H9 (cell line): Measurements from ENCODE around the gene OR52E5. TPM values are rescaled to one million over a fixed set of nuclear protein-coding genes. Genes with fewer than 3 reads are reported as not detected.

Source experiments
- DNase-seq: peaks from one replicate; pipeline ENCODE4 v3.0.0-alpha.2; 2017
- H2AFZ ChIP-seq: one replicate; pipeline ENCODE4 v1.6.1; 2013; ENCODE audit warnings: mild to moderate bottlenecking, low read length, control low read depth, moderate library complexity
- H2AK5ac ChIP-seq: 2 replicates; pipeline ENCODE4 v1.6.1; 2013; ENCODE audit warnings: low read length, control low read depth, mixed read lengths; ENCODE audit not compliant: insufficient read length
- H2BK120ac ChIP-seq: one replicate; pipeline ENCODE4 v1.6.1; 2013; ENCODE audit warnings: low read depth, mild to moderate bottlenecking, low read length, control low read depth, inconsistent platforms; ENCODE audit not compliant: poor library complexity, severe bottlenecking
- H2BK12ac ChIP-seq: 2 replicates; pipeline ENCODE4 v1.6.1; 2013; ENCODE audit warnings: low read length, control low read depth, mixed read lengths, low read depth; ENCODE audit not compliant: insufficient read length
- H2BK15ac ChIP-seq: 2 replicates; pipeline ENCODE4 v1.6.1; 2013; ENCODE audit warnings: low read depth, low read length, control low read depth
- H2BK20ac ChIP-seq: one replicate; pipeline ENCODE4 v1.6.1; 2013; ENCODE audit warnings: low read depth, mild to moderate bottlenecking, low read length, control low read depth, inconsistent platforms; ENCODE audit not compliant: poor library complexity, severe bottlenecking
- H2BK5ac ChIP-seq: 2 replicates; pipeline ENCODE4 v1.6.1; 2013; ENCODE audit warnings: low read length, control low read depth, mixed read lengths; ENCODE audit not compliant: insufficient read length
- H3K14ac ChIP-seq: 2 replicates; pipeline ENCODE4 v1.6.1; 2013; ENCODE audit warnings: low read length, control low read depth; ENCODE audit not compliant: insufficient read depth
- H3K18ac ChIP-seq: 2 replicates; pipeline ENCODE4 v1.6.1; 2013; ENCODE audit warnings: low read depth, mild to moderate bottlenecking, mixed read lengths, low read length, control low read depth; ENCODE audit not compliant: insufficient read length
- H3K23ac ChIP-seq: 2 replicates; pipeline ENCODE4 v1.6.1; 2013; ENCODE audit warnings: low read length, control low read depth, mixed read lengths, low read depth; ENCODE audit not compliant: insufficient read length
- H3K23me2 ChIP-seq: 2 replicates; pipeline ENCODE4 v1.6.1; 2013; ENCODE audit warnings: low read depth, mild to moderate bottlenecking, mixed read lengths, low read length, control low read depth; ENCODE audit not compliant: insufficient read length, poor library complexity, severe bottlenecking
- H3K27ac ChIP-seq: 2 replicates; pipeline ENCODE4 v1.5.1; 2013; ENCODE audit warnings: low read length, control low read depth, mixed read lengths, low read depth; ENCODE audit not compliant: insufficient read length
- H3K27me3 ChIP-seq: 2 replicates; pipeline ENCODE4 v1.6.1; 2013; ENCODE audit warnings: low read length, control low read depth, inconsistent platforms; ENCODE audit not compliant: insufficient read depth
- H3K4ac ChIP-seq: 2 replicates; pipeline ENCODE4 v1.6.1; 2013; ENCODE audit warnings: low read depth, mild to moderate bottlenecking, control low read depth, inconsistent platforms, low read length, moderate library complexity
- H3K4me1 ChIP-seq: 2 replicates; pipeline ENCODE4 v1.6.1; 2013; ENCODE audit warnings: low read length, control low read depth, inconsistent platforms; ENCODE audit not compliant: insufficient read depth
- H3K4me2 ChIP-seq: 2 replicates; pipeline ENCODE4 v1.6.1; 2013; ENCODE audit warnings: low read length, control low read depth, mixed read lengths; ENCODE audit not compliant: insufficient read length, insufficient read depth
- H3K56ac ChIP-seq: 2 replicates; pipeline ENCODE4 v1.6.1; 2013; ENCODE audit warnings: low read depth, mild to moderate bottlenecking, mixed read lengths, low read length, control low read depth; ENCODE audit not compliant: insufficient read length
- H3K79me1 ChIP-seq: 2 replicates; pipeline ENCODE4 v1.6.1; 2013; ENCODE audit warnings: low read depth, mild to moderate bottlenecking, moderate library complexity, low read length, control low read depth, inconsistent platforms; ENCODE audit not compliant: insufficient read depth, poor library complexity, severe bottlenecking
- H3K79me2 ChIP-seq: 2 replicates; pipeline ENCODE4 v1.6.1; 2013; ENCODE audit warnings: low read length, control low read depth, inconsistent platforms; ENCODE audit not compliant: insufficient read depth
- H3K9ac ChIP-seq: 2 replicates; pipeline ENCODE4 v1.6.1; 2013; ENCODE audit warnings: low read length, control low read depth, mixed read lengths; ENCODE audit not compliant: insufficient read length; ENCODE audit errors: extremely low read depth
- H3K9me3 ChIP-seq: one replicate; pipeline ENCODE4 v1.6.1; 2013; ENCODE audit warnings: low read depth, low read length, inconsistent platforms; ENCODE audit not compliant: control insufficient read depth
- H3T11ph ChIP-seq: one replicate; pipeline ENCODE4 v1.6.1; 2013; ENCODE audit warnings: mild to moderate bottlenecking, low read length, control low read depth, inconsistent platforms
- H4K20me1 ChIP-seq: one replicate; pipeline ENCODE4 v1.6.1; 2013; ENCODE audit not compliant: control insufficient read depth, insufficient read length, insufficient read depth
- H4K5ac ChIP-seq: 2 replicates; pipeline ENCODE4 v1.6.1; 2013; ENCODE audit warnings: low read depth, mild to moderate bottlenecking, mixed read lengths, low read length, control low read depth; ENCODE audit not compliant: insufficient read length
- H4K8ac ChIP-seq: replicated peaks from 2 replicates; pipeline ENCODE4 v1.6.1; 2013; ENCODE audit warnings: low read length, control low read depth, mixed read lengths, low read depth; ENCODE audit not compliant: insufficient read length
- H4K91ac ChIP-seq: 2 replicates; pipeline ENCODE4 v1.6.1; 2013; ENCODE audit warnings: low read depth, mild to moderate bottlenecking, moderate library complexity, mixed read lengths, low read length, control low read depth; ENCODE audit not compliant: insufficient read length
- H3K27ac Mint-ChIP-seq, 3 experiments: 2 replicates in 2 of 3; 3 replicates in 1 of 3; pipeline ENCODE4 v1.8.0; 2020 to 2021; ENCODE audit warnings: mixed read lengths in 3 of 3, mild to moderate bottlenecking in 1 of 3, moderate library complexity in 1 of 3
- H3K27me3 Mint-ChIP-seq: 2 replicates; pipeline ENCODE4 v1.8.0; 2021; ENCODE audit warnings: low read depth, mild to moderate bottlenecking, moderate library complexity, mixed read lengths
- H3K36me3 Mint-ChIP-seq, 3 experiments: 2 replicates in 2 of 3; 3 replicates in 1 of 3; pipeline ENCODE4 v1.8.0; 2020 to 2021; ENCODE audit warnings: low read depth in 3 of 3, mixed read lengths in 3 of 3; ENCODE audit not compliant: insufficient read depth in 1 of 3
- H3K4me1 Mint-ChIP-seq, 2 experiments: 2 replicates each; pipeline ENCODE4 v1.8.0; 2020; ENCODE audit warnings: mixed read lengths in 2 of 2
- H3K4me3 Mint-ChIP-seq, 2 experiments: 2 replicates in 1 of 2; 3 replicates in 1 of 2; pipeline ENCODE4 v1.8.0; 2020 to 2021; ENCODE audit warnings: mild to moderate bottlenecking in 2 of 2, mixed read lengths in 2 of 2, moderate library complexity in 1 of 2
- H3K9me3 Mint-ChIP-seq, 2 experiments: 2 replicates in 1 of 2; 3 replicates in 1 of 2; pipeline ENCODE4 v1.8.0; 2020; ENCODE audit warnings: mild to moderate bottlenecking in 2 of 2, mixed read lengths in 2 of 2, moderate library complexity in 1 of 2
- CTCF ChIP-seq: fragments of 200-600 bp; sonication (generic); conservative IDR thresholded peaks from 3 replicates; pipeline ENCODE4 v1.8.0; 2021; ENCODE audit warnings: antibody characterized with exemption, mild to moderate bottlenecking
- WGBS: extraction: QIAGEN DNeasy Blood & Tissue Kit; methylation state at CpG from one replicate; pipeline ENCODE4 v1.1.7; 2013; ENCODE audit warnings: missing lambda C conversion rate, low lambda C conversion rate, mixed read lengths; ENCODE audit not compliant: insufficient read length; ENCODE audit errors: extremely low coverage; 5-methylcytosine and 5-hydroxymethylcytosine counted together
- total RNA-seq: library from RNA; stranded (reverse); gene quantifications from 2 replicates; pipeline ENCODE4 v1.2.1, GENCODE V29; 2021

OR52E5 gene
- total RNA-seq, 1 experiment from 2014 or later, result not detected

- H2AFZ ChIP-seq, result no peak overlapping the region
- WGBS, result no CpG with 5 or more reads among the region's 2 CpGs
Observed at GRCh38 chr11:5940748-5941147, 47.7 kb downstream of the OR52E5 start.

More at GRCh38 chr11:5940748-5941147, 47.7 kb downstream of the OR52E5 start:
- H4K20me1 ChIP-seq, result no peaks in the 10 kb centered on the region
- H2BK12ac ChIP-seq, result no peak overlapping the region
- H3K23ac ChIP-seq, result no peak overlapping the region
- H4K91ac ChIP-seq, result no peak overlapping the region
- Mint-ChIP-seq H3K27ac (no peak overlapping the region), H3K4me1 (no peaks in the 10 kb centered on the region), H3K27me3 (no peaks in the 10 kb centered on the region; the same call in 1 of the 2 replicates), H3K36me3 (peaks cover 2 to 13% (median 7%) of the 10 kb centered on the region in 3 experiments; a peak in 6 of 7 replicates), H3K4me3 (no peak overlapping the region), H3K9me3 (peaks cover 11 to 22% of the 10 kb centered on the region in 2 experiments)
- no peak overlapping the region for H2AK5ac ChIP-seq
- H3K79me2 ChIP-seq, result no peaks in the 10 kb centered on the region
- H3T11ph ChIP-seq, result no peak overlapping the region
- no peak overlapping the region for H3K4ac ChIP-seq
- no peaks in the 10 kb centered on the region for H3K79me1 ChIP-seq
- no peak overlapping the region for H2BK5ac ChIP-seq
- DNase-seq, result no peak
- no peaks in the 10 kb centered on the region for H3K27me3 ChIP-seq
- no peak overlapping the region for H2BK15ac ChIP-seq
- H3K4me1 ChIP-seq, result no peaks in the 10 kb centered on the region
- no peaks in the 10 kb centered on the region for H3K9me3 ChIP-seq
- H3K27ac ChIP-seq, result no peak overlapping the region
- no peak overlapping the region for H4K8ac ChIP-seq
- H3K56ac ChIP-seq, result no peak overlapping the region
- H4K5ac ChIP-seq, result no peak overlapping the region
- no peak overlapping the region for H2BK20ac ChIP-seq
- TF ChIP-seq CTCF, result no peak
- no peaks in the 10 kb centered on the region for H3K23me2 ChIP-seq
- H3K9ac ChIP-seq, result no peak overlapping the region
- H2BK120ac ChIP-seq, result no peak overlapping the region
- no peak overlapping the region for H3K4me2 ChIP-seq
- no peak overlapping the region for H3K14ac ChIP-seq
- H3K18ac ChIP-seq, result no peak overlapping the region
